OCI-LY7 (cell line): ENCODE measurements around the gene RARS1.

ENCODE experiments used
- CTCF ChIP-seq: fragments of 200-600 bp; sonication (generic); conservative IDR thresholded peaks from 2 replicates; pipeline ENCODE4 v1.5.1; 2014; ENCODE audit warnings: mild to moderate bottlenecking, antibody characterized with exemption, low read length, moderate library complexity, mixed read lengths
- EZH2phosphoT487 ChIP-seq: fragments of 200-600 bp; sonication (generic); IDR thresholded peaks from 2 replicates; pipeline ENCODE4 v1.6.1; 2018; ENCODE audit warnings: low read depth, borderline replicate concordance, mild to moderate bottlenecking, mixed run types, antibody characterized with exemption, low read length, moderate library complexity, mixed read lengths

GRCh38 chr5:168451565-168451964 is 34.7 kb upstream of the RARS1 start:
- TF ChIP-seq CTCF = no peak
- no peak for TF ChIP-seq EZH2phosphoT487
